GM21717 (cell line): ENCODE measurements around the gene MSRB2.
"Not testable (repeated sequence)": the region's sequence is repeated elsewhere in the genome, so short reads cannot be mapped to it uniquely, and the experiment has no call there.

Experiments
- ATAC-seq: cut with Tn5 transposase; IDR thresholded peaks from one replicate; pipeline ENCODE4 v1.9.1; 2021; ENCODE audit warnings: mild to moderate bottlenecking, moderate library complexity; ENCODE audit not compliant: unreplicated experiment

The MSRB2 gene

GRCh38 chr10:23070092-23070912 is 25.1 kb upstream of the MSRB2 start:
- ATAC-seq, result peak; percentile 8

DNA sequence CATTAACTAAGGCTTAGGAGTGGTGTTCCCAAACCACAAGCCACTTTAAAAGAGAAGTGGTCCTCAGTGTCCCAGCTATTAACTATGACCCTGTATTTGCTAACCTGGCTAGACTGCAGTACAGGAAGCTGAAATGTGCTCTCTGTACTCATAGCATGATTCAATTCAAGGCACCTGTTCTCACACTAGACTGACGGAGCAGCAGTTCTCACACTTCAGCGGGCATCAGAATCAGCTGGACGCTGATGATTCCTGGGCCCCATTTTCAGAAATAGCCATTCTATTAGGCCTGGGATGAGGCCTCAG is 24.5 kb upstream of the MSRB2 start:
- ATAC-seq, result peak; percentile 51

DNA sequence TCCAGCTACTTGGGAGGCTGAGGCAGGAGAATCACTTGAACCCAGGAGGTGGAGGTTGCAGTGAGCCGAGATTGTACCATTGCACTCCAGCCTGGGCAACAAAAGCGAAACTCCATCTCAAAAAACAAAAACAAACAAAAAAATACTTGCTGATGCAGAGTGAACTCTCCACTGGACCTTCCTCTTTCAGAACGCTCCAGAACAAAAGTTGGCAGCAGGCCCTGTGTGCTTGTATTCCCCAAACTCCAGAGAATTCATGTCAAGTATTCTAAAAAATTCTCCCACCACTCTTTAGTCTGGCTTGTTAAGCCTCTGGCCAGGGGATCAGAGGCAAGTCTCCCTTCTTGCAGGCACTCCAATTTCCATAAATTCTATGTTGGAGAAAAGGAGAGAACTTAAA is 22.8 kb upstream of the MSRB2 start:
- not testable (repeated sequence) for ATAC-seq

- ATAC-seq, result no peak
Observed at GRCh38 chr10:23073527-23073926, 21.9 kb upstream of the MSRB2 start.

GRCh38 chr10:23075672-23076071 is 19.7 kb upstream of the MSRB2 start:
- no peak for ATAC-seq

DNA sequence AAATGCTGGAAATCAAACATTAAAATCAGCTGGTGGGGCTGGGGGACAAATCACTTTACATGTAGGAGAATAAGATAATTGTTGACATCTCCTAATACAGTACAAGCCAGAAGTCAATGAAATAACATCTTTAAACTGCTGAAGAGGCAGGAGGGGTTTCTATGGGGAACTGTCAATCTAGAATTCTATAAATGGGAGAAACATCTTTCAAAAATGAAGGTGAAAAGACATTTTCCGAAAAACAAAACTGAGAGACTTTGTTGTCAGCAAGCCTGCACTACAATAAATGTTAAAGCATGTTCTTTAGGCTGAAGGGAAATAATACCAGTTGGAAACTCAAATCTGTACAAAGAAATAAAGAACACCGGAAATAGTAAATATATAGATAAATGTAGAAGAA is 17.3 kb upstream of the MSRB2 start:
- no peak for ATAC-seq

GRCh38 chr10:23079700-23080099 is 15.7 kb upstream of the MSRB2 start:
- ATAC-seq, result no peak

- ATAC-seq, result no peak
Observed at GRCh38 chr10:23080262-23080661, 15.1 kb upstream of the MSRB2 start.

DNA sequence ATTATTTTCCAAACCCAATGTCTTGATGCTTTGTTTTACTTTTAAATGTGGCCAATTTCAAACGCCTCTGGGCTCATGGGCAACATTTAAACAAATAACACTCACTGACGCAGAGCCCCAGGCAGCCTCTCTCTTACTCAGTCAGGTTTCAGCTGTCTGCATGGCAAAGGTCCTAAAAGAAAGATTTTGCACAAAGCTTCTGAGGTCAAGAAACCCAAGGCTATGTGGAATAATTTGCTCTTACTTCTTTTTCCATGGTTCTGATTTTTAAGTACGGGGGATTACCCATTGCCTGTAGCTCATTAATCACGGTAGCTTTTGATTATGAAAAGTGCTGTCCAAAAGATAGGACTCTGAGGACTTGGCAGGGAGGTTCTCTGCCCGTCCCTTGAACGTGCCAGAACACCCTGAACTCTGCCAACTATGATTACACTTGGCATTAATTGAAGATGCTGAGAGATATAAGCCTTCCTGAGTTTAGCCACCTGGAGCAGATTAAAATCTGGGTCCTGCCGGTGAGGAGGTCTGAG is 14.1 kb upstream of the MSRB2 start:
- no peak for ATAC-seq

GRCh38 chr10:23081891-23082290 is 13.5 kb upstream of the MSRB2 start:
- ATAC-seq, result no peak

- no peak for ATAC-seq
Observed at GRCh38 chr10:23088609-23089008, 6.8 kb upstream of the MSRB2 start.

- ATAC-seq, result no peak
Observed at GRCh38 chr10:23094786-23095403, 484 bp upstream of the MSRB2 start.

DNA sequence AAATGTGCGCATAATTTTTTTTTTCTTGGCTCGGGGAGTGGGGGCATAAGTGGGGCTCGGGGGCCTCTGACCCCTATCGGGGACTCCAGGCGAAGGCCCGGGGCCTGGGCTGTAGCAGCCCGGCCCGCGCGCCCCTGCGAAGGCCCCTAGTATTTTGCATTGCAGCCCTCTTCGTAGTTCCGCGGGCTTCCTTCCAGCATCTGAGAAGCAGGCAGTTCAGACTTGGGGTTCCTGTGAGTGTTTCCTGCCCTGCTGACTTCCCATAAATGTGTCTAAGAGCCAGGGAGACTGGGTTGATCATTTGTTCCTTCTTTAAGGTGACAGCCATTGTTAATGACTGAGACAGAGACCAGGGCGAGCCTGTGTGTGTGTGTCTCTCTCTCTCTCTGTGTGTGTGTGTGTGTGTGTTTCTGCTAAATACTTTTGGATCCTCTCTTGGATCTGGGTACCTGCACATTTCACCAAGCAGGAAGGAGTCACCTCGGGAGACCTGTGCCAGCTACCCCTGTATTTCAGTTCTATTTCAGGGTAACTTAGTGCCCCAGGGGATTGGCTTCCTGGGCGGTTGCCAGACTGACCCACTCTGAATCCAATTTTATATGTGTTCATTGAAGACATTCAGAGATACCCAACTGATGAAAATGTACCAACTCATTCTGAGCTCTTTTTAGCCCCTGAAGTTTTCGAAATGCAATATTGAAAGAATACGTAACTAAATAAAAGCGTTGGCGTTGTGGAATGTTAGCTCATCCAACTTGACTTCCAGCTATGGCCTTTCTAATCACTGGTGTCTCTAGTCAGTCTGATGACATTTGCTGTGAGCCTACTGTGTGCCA is 805 bp downstream of the MSRB2 start:
- ATAC-seq, result peak; percentile 58

GRCh38 chr10:23096802-23097549 is 1.6 kb downstream of the MSRB2 start:
- ATAC-seq, result no peak

GRCh38 chr10:23099079-23099478 is 3.7 kb downstream of the MSRB2 start:
- no peak for ATAC-seq

GRCh38 chr10:23099816-23100215 is 4.4 kb downstream of the MSRB2 start:
- ATAC-seq, result no peak

- no peak for ATAC-seq
Observed at GRCh38 chr10:23100331-23101030, 5.1 kb downstream of the MSRB2 start.

GRCh38 chr10:23106331-23107072 is 11.1 kb downstream of the MSRB2 start:
- ATAC-seq, result no peak

- ATAC-seq, result no peak
Observed at GRCh38 chr10:23110722-23111516, 15.5 kb downstream of the MSRB2 start.
